Upper lobe of left lung (tissue), 6 donors: Measurements from ENCODE around the gene PSMC1. TPM values are rescaled to one million over a fixed set of nuclear protein-coding genes. Genes with fewer than 3 reads are reported as not detected.

Experiments
- ATAC-seq, 2 donors: fragments of 200-7000 bp; cut with Tn5 transposase; one replicate each; pipeline ENCODE4 v1.9.1; 2022; ENCODE audit warnings: mild to moderate bottlenecking in 2 of 2, moderate library complexity in 2 of 2; ENCODE audit not compliant: low FRiP score in 2 of 2
- DNase-seq, 2 donors: peaks; one replicate each; pipeline ENCODE4 v3.0.0-alpha.2; 2019 to 2020
- H3K27ac ChIP-seq, 4 donors: fragments of 200-600 bp; sonication (generic); one replicate each; pipeline ENCODE4 v1.5.1; 2016 to 2019
- H3K27me3 ChIP-seq, 4 donors: fragments of 200-600 bp; sonication (generic); one replicate each; pipeline ENCODE4 v1.5.1; 2017 to 2019
- H3K36me3 ChIP-seq, 4 donors: fragments of 200-600 bp; sonication (generic); one replicate each; pipeline ENCODE4 v1.5.1; 2016 to 2019
- H3K4me1 ChIP-seq, 4 donors: fragments of 200-600 bp; sonication (generic); one replicate each; pipeline ENCODE4 v1.5.1; 2018 to 2019
- H3K4me3 ChIP-seq, 4 donors: fragments of 200-600 bp; sonication (generic); one replicate each; pipeline ENCODE4 v1.5.1; 2017 to 2019; ENCODE audit warnings: mild to moderate bottlenecking in 2 of 4, moderate library complexity in 1 of 4
- H3K9me3 ChIP-seq, 4 donors: fragments of 200-600 bp; sonication (generic); one replicate each; pipeline ENCODE4 v1.5.1; 2018 to 2019
- EP300 ChIP-seq, 4 donors: sonication (generic); formaldehyde crosslinking; IDR thresholded peaks; one replicate each; pipeline ENCODE4 v1.5.1; 2017; ENCODE audit warnings: antibody characterized with exemption in 4 of 4, control low read depth in 2 of 4
- POLR2A ChIP-seq, 4 donors: fragments of 450-650 bp; IDR thresholded peaks; one replicate each; pipeline ENCODE4 v1.5.1; 2016 to 2017; ENCODE audit warnings: antibody characterized with exemption in 4 of 4, mild to moderate bottlenecking in 2 of 4
- POLR2AphosphoS5 ChIP-seq, 2 donors: sonication (generic); formaldehyde crosslinking; IDR thresholded peaks; one replicate each; pipeline ENCODE4 v1.5.1; 2017; ENCODE audit warnings: antibody characterized with exemption in 2 of 2
- WGBS, 2 donors: methylation state at CpG; one replicate each; pipeline ENCODE4 v1.1.5; 2017 to 2018; 5-methylcytosine and 5-hydroxymethylcytosine counted together
- total RNA-seq, 6 donors: library from RNA; depleted of rRNA in 4 of 6; stranded (reverse); fragments of >200 nt in 4 of 6; gene quantifications; one replicate each; pipeline versions ENCODE4 v1.1.0 to v1.2.1, GENCODE V29; 2016 to 2021
- TF ChIP-seq, protein P1 (sequence below), 6 experiments: fragments of 450-650 bp in 4 of 6; fragments of 200-600 bp in 2 of 6; sonication (generic) in 2 of 6; IDR thresholded peaks; one replicate each; pipeline ENCODE4 v1.5.1; 2016 to 2019; ENCODE audit warnings: antibody characterized with exemption in 6 of 6
- donor health status: DM: no; HTN: no; CAD: no; lungs with moderate emphysema.
- donor health status: DM: no; HTN: yes; CAD: no; lungs with severe emphysema.

Gene PSMC1
- total RNA-seq, 6 donors from 2014 or later: 29.3 to 101 (median 72.7) TPM

DNA sequence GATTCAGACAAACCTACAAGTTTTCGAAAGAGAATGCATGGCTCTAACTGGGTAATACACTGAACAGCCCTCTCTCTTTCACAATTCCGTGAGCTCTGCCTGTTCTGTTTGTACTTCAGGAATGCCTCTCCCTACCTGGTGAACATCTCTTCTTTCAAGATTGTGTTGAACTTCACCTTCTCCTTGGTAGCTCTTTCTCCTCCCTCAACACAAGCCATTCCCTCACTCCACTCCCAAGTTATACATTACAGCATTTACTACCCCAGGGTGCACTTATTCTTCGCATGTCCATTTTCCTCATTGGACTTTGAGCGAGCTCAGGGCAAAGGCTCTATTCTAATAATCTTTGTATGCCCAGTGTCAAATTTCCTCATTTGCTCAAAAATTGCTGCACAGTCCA, 47.1 kb downstream of the PSMC1 start:
- 97 to 100% methylated on average over 4 of the region's 4 CpGs for WGBS, 2 donors
- DNase-seq (no peak), ATAC-seq (no peak)
- peaks cover 5 to 45% (median 15%) of the 10 kb centered on the region in 4 donors for H3K36me3 ChIP-seq
- H3K27me3 ChIP-seq: no peaks in the 10 kb centered on the region
- no peak overlapping the region for H3K27ac ChIP-seq
- H3K9me3 ChIP-seq: no peaks in the 10 kb centered on the region
- peaks cover 0 to 15% (median 0%) of the 10 kb centered on the region in 4 donors for H3K4me1 ChIP-seq
- H3K4me3 ChIP-seq: no peak overlapping the region
- no peak for TF ChIP-seq POLR2A (IDR thresholded peaks at IDR 0.05)
- TF ChIP-seq EP300 (IDR thresholded peaks at IDR 0.05): no peak
- TF ChIP-seq POLR2AphosphoS5 (IDR thresholded peaks at IDR 0.05): no peak
- TF ChIP-seq, protein P1, sequence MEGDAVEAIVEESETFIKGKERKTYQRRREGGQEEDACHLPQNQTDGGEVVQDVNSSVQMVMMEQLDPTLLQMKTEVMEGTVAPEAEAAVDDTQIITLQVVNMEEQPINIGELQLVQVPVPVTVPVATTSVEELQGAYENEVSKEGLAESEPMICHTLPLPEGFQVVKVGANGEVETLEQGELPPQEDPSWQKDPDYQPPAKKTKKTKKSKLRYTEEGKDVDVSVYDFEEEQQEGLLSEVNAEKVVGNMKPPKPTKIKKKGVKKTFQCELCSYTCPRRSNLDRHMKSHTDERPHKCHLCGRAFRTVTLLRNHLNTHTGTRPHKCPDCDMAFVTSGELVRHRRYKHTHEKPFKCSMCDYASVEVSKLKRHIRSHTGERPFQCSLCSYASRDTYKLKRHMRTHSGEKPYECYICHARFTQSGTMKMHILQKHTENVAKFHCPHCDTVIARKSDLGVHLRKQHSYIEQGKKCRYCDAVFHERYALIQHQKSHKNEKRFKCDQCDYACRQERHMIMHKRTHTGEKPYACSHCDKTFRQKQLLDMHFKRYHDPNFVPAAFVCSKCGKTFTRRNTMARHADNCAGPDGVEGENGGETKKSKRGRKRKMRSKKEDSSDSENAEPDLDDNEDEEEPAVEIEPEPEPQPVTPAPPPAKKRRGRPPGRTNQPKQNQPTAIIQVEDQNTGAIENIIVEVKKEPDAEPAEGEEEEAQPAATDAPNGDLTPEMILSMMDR (IDR thresholded peaks at IDR 0.05): no peak

DNA sequence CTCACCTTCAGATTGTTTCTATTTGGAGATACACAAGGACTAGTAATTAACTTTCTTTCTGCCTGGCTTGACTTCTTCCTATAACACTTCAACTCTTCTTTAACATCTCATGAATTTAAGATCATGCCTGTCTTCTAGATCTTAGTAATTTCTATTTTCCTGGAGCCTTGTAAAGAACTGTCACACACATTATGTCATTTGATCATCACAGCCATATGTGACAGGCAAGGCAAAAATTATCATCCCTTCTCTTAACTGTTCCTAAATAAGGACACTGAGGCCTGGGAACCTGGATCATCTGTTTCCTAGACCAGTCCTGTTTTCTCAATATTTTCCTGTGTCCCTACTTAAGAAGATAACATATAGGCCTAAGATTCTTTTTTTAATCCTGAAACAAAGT, 48.1 kb downstream of the PSMC1 start:
- Histone ChIP-seq H3K36me3 (peaks cover 5 to 43% (median 16%) of the 10 kb centered on the region in 4 donors), H3K27ac (no peak overlapping the region), H3K27me3 (no peaks in the 10 kb centered on the region), H3K9me3 (no peaks in the 10 kb centered on the region), H3K4me3 (no peak overlapping the region), H3K4me1 (peaks cover 0 to 15% (median 0%) of the 10 kb centered on the region in 4 donors)
- TF ChIP-seq POLR2A (IDR thresholded peaks at IDR 0.05) (no peak), EP300 (IDR thresholded peaks at IDR 0.05) (no peak), POLR2AphosphoS5 (IDR thresholded peaks at IDR 0.05) (no peak)
- TF ChIP-seq, protein P1 (IDR thresholded peaks at IDR 0.05): no peak
- DNase-seq (no peak), ATAC-seq (no peak)

DNA sequence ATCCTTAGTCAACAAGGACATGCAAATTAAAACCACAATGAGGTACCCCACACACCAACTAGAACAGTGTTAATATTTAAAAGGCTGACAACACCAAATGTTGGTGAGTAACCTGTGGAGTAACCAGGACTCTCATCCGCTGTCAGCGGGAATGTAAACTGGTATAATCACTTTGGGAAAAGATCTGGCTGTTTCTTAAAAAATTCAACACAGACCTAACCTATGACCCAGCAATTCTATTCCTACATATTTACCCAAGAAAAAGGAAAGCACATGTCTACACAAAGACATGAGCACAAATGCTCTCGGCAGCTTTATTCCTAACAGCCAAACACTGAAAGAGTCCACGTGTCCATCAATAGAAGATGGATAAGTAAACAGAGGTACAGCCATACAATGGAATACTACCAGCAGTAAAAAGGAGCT, 48.8 kb downstream of the PSMC1 start:
- peaks cover 0 to 15% (median 0%) of the 10 kb centered on the region in 4 donors for H3K4me1 ChIP-seq
- DNase-seq (no peak), ATAC-seq (no peak)
- WGBS, 2 donors: 84 to 92% methylated on average over 4 of the region's 4 CpGs
- TF ChIP-seq, protein P1 (IDR thresholded peaks at IDR 0.05): no peak
- TF ChIP-seq POLR2AphosphoS5 (IDR thresholded peaks at IDR 0.05) (no peak), EP300 (IDR thresholded peaks at IDR 0.05) (no peak), POLR2A (IDR thresholded peaks at IDR 0.05) (no peak)
- no peaks in the 10 kb centered on the region for H3K27me3 ChIP-seq
- peaks cover 5 to 50% (median 21%) of the 10 kb centered on the region in 4 donors for H3K36me3 ChIP-seq
- H3K27ac ChIP-seq: no peak overlapping the region
- no peaks in the 10 kb centered on the region for H3K9me3 ChIP-seq
- no peak overlapping the region for H3K4me3 ChIP-seq

DNA sequence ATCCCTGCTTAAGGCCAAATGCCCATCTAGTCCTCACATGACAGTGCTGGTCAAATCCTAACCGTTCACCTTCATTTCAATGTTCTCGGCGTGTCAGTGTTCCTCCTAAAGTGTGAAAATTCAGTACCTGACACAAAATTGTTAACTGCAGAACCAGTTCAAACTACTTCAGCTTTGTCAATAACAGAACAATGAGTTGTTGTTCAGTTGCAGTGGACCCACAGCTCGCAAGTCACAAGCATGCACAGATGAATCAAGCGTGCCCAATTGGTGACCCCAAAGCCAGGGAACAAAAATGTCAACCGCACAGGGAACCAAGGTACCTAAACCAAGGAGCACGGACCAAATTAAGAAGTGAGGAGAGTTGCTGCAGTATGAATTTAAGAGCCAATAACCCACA, 52.2 kb downstream of the PSMC1 start:
- WGBS, 2 donors: 94 to 95% methylated on average over 7 of the region's 7 CpGs
- Histone ChIP-seq H3K27me3 (no peaks in the 10 kb centered on the region), H3K9me3 (no peaks in the 10 kb centered on the region), H3K36me3 (peaks cover 12 to 70% (median 32%) of the 10 kb centered on the region in 4 donors), H3K4me1 (no peaks in the 10 kb centered on the region), H3K27ac (no peak overlapping the region), H3K4me3 (no peak overlapping the region)
- TF ChIP-seq, protein P1 (IDR thresholded peaks at IDR 0.05): no peak
- TF ChIP-seq EP300 (IDR thresholded peaks at IDR 0.05) (no peak), POLR2A (IDR thresholded peaks at IDR 0.05) (no peak), POLR2AphosphoS5 (IDR thresholded peaks at IDR 0.05) (no peak)
- DNase-seq (no peak), ATAC-seq (no peak)

DNA sequence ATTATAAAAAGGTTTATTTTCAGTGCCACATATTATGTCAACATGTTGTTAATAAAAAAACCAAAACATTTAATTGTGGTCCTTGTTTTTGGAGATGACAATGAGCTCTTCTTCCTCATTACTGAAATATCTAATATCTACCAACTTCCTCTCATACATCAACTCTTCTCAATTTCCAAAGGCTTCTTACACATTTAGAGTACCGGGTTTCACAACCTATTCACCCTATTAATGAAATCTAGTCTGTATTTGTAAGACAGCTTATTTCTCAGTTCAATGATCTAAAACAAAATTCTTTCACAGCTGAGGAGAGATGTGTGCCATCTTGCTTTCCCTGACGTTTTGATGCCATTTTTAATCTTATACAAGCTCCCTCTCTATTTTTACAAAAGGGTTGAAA, 60.9 kb downstream of the PSMC1 start:
- Histone ChIP-seq H3K36me3 (peaks cover 3 to 50% (median 14%) of the 10 kb centered on the region in 4 donors), H3K27ac (no peak overlapping the region), H3K27me3 (no peaks in the 10 kb centered on the region), H3K9me3 (no peaks in the 10 kb centered on the region), H3K4me1 (peaks cover 0 to 4% (median 1%) of the 10 kb centered on the region in 4 donors), H3K4me3 (no peak overlapping the region)
- ATAC-seq (no peak), DNase-seq (no peak)
- WGBS, 2 donors: 82 to 87% methylated on average over 2 of the region's 2 CpGs
- TF ChIP-seq, protein P1 (IDR thresholded peaks at IDR 0.05): no peak
- no peak for TF ChIP-seq EP300 (IDR thresholded peaks at IDR 0.05)
- no peak for TF ChIP-seq POLR2A (IDR thresholded peaks at IDR 0.05)
- no peak for TF ChIP-seq POLR2AphosphoS5 (IDR thresholded peaks at IDR 0.05)
